Heart left ventricle (tissue), 16 donors: ENCODE measurements around the gene CDON. TPM values are rescaled to one million over a fixed set of nuclear protein-coding genes. Genes with fewer than 3 reads are reported as not detected.
A peak's percentile ranks its signal among the peaks of the same experiment; 100 is the strongest.

ENCODE experiments used
- ATAC-seq, 4 donors: fragments of 200-7000 bp; cut with Tn5 transposase; one replicate each; pipeline ENCODE4 v1.9.1; 2020 to 2022; ENCODE audit warnings: moderate library complexity in 4 of 4, mild to moderate bottlenecking in 3 of 4, moderate number of reproducible peaks in 1 of 4
- DNase-seq, 5 donors: peaks; one replicate each; pipeline ENCODE4 v3.0.0-alpha.2; 2020
- H3K27ac ChIP-seq, 12 donors: fragments of 200-600 bp; sonication (generic) in 4 of 12; one replicate each; pipeline versions ENCODE4 v1.5.0 to v1.8.0; 2016 to 2022; ENCODE audit warnings: mild to moderate bottlenecking in 2 of 12
- H3K27me3 ChIP-seq, 9 donors: fragments of 200-600 bp; sonication (generic) in 2 of 9; one replicate each; pipeline versions ENCODE4 v1.5.1 to v1.8.0; 2016 to 2022; ENCODE audit warnings: mild to moderate bottlenecking in 3 of 9
- H3K36me3 ChIP-seq, 9 donors: fragments of 200-600 bp; sonication (generic) in 2 of 9; one replicate each; pipeline versions ENCODE4 v1.5.0 to v1.8.0; 2018 to 2022; ENCODE audit warnings: mild to moderate bottlenecking in 2 of 9
- H3K4me1 ChIP-seq, 12 donors: fragments of 200-600 bp; sonication (generic) in 4 of 12; one replicate each; pipeline versions ENCODE4 v1.5.0 to v1.8.0; 2016 to 2022; ENCODE audit warnings: mild to moderate bottlenecking in 3 of 12
- H3K4me3 ChIP-seq, 12 donors: fragments of 200-600 bp; sonication (generic) in 4 of 12; one replicate each; pipeline versions ENCODE4 v1.5.0 to v1.8.0; 2017 to 2022; ENCODE audit warnings: mild to moderate bottlenecking in 9 of 12, moderate library complexity in 4 of 12
- H3K9me3 ChIP-seq, 12 donors: fragments of 200-600 bp; sonication (generic) in 4 of 12; one replicate each; pipeline versions ENCODE4 v1.5.0 to v1.8.0; 2016 to 2022; ENCODE audit warnings: mild to moderate bottlenecking in 1 of 12
- CTCF ChIP-seq, 12 donors: fragments of 200-600 bp; sonication (generic) in 4 of 12; IDR thresholded peaks; one replicate each; pipeline versions ENCODE4 v1.5.0 to v1.8.0; 2018 to 2022; ENCODE audit warnings: antibody characterized with exemption in 12 of 12, mild to moderate bottlenecking in 5 of 12
- POLR2A ChIP-seq, 2 donors: fragments of 450-650 bp; IDR thresholded peaks; one replicate each; pipeline ENCODE4 v1.6.1; 2017; ENCODE audit warnings: antibody characterized with exemption in 2 of 2, mild to moderate bottlenecking in 2 of 2, moderate library complexity in 2 of 2
- WGBS, 4 donors: extraction: QIAGEN DNeasy Blood & Tissue Kit in 2 of 4; methylation state at CpG; one replicate each; pipeline versions ENCODE4 v1.1.5 to v1.1.7; 2013 to 2018; 5-methylcytosine and 5-hydroxymethylcytosine counted together
- intact Hi-C, 10 donors: fragments of 100-400 bp; cut with DNase I; formaldehyde crosslinking; loops; one replicate each; pipeline versions ENCODE4 v1.11.1 to v1.14.2; 2022
- polyA plus RNA-seq, 2 donors: library from polyadenylated mRNA; stranded (reverse); fragments of 200-250 nt; gene quantifications; one replicate each; pipeline ENCODE4 v1.2.3, GENCODE V29; 2013
- total RNA-seq, 9 donors: library from RNA; depleted of rRNA in 2 of 9; stranded (reverse); fragments of >200 nt in 2 of 9; fragmentation: NEBNext Ultra II Directional in 3 of 9; extraction: Animal tissue kit (Norgen Biotek cat#: 25700) in 3 of 9; gene quantifications; one replicate each; pipeline versions ENCODE4 v1.1.0 to v1.2.4, GENCODE V29; 2016 to 2023
- donor health status: ischemic (EF 13 %, LVEDD 7.1; RV severe dilation, severe dysfunction).
- donor health status: healthy with polysubstance abuse.
- donor health status: DM: no; HTN: yes; CAD: no.
- donor health status: DM: no; HTN: no; CAD: no.
- donor health status: ischemic (EF 25% LVEDD 6.9; RV normal size, moderate dysfunction).
- donor health status: ischemic (EF 25% LVEDD 5.7; RV mildly dilated, moderate dysfunction).
- donor health status: healthy.
- donor health status: DM: yes; HTN: yes; CAD: no.
- donor health status: ischemic (EF 35%, LVEDD 5.7; RV mildly dilated, moderate dysfunction).
- donor health status: nonischemic (EF 11% LVEDD 7.7; RV severe dilation, severe dysfunction).
- donor health status: DM: yes; HTN: yes; CAD: no.
- donor health status: PGD.
- donor health status: ischemic (EF 29% LVEDD 5.4; RV normal size, mild dysfunction).
- donor health status: nonischemic (EF 23%, LVEDD 6.1; RV moderate dilation, normal function).

The CDON gene
- total and polyA plus RNA-seq, 11 donors: 1.2 to 51.5 (median 7.3) TPM

- DNase-seq (no peak), ATAC-seq (no peak)
- intact Hi-C loops: no loop called here
- H3K27ac ChIP-seq: no peak overlapping the region
- WGBS, 4 donors: 92 to 95% (median 93%) methylated on average over 3 of the region's 3 CpGs
- H3K4me3 ChIP-seq: no peak overlapping the region
- H3K36me3 ChIP-seq: peaks cover 0 to 21% (median 5%) of the 10 kb centered on the region in 9 donors
- H3K9me3 ChIP-seq: no peaks in the 10 kb centered on the region
- peaks cover 0 to 3% (median 0%) of the 10 kb centered on the region in 12 donors for H3K4me1 ChIP-seq
- TF ChIP-seq CTCF (IDR thresholded peaks at IDR 0.05) (no peak), POLR2A (IDR thresholded peaks at IDR 0.05) (no peak)
- H3K27me3 ChIP-seq: no peaks in the 10 kb centered on the region
Measured at GRCh38 chr11:125979511-125979910, 83.2 kb downstream of the CDON start.

- WGBS, 4 donors: 64 to 76% (median 72%) methylated on average over 3 of the region's 3 CpGs
- H3K4me3 ChIP-seq: no peak overlapping the region
- intact Hi-C loops: no loop called here
Measured at GRCh38 chr11:125978778-125979407, 83.8 kb downstream of the CDON start.

GRCh38 chr11:125978181-125978716 is 84.4 kb downstream of the CDON start:
- ATAC-seq (no peak), DNase-seq (no peak)
- 65 to 77% (median 72%) methylated on average over 6 of the region's 6 CpGs for WGBS, 4 donors

More at GRCh38 chr11:125978778-125979407, 83.8 kb downstream of the CDON start:
- peaks cover 0 to 19% (median 4%) of the 10 kb centered on the region in 9 donors for H3K36me3 ChIP-seq
- H3K4me1 ChIP-seq: peaks cover 0 to 3% (median 0%) of the 10 kb centered on the region in 12 donors
- ATAC-seq (peak in 1 of 4 donors; percentile 53), DNase-seq (no peak)
- no peak for TF ChIP-seq POLR2A (IDR thresholded peaks at IDR 0.05)
- TF ChIP-seq CTCF (IDR thresholded peaks at IDR 0.05): no peak
- H3K27ac ChIP-seq: no peak overlapping the region
- no peaks in the 10 kb centered on the region for H3K9me3 ChIP-seq
- H3K27me3 ChIP-seq: no peaks in the 10 kb centered on the region

More at GRCh38 chr11:125978181-125978716, 84.4 kb downstream of the CDON start:
- Histone ChIP-seq H3K9me3 (no peaks in the 10 kb centered on the region), H3K27ac (no peak overlapping the region), H3K4me1 (peaks cover 0 to 3% (median 0%) of the 10 kb centered on the region in 12 donors), H3K4me3 (no peak overlapping the region), H3K27me3 (no peaks in the 10 kb centered on the region), H3K36me3 (peaks cover 0 to 12% (median 0%) of the 10 kb centered on the region in 9 donors)
- TF ChIP-seq POLR2A (IDR thresholded peaks at IDR 0.05): no peak
- TF ChIP-seq CTCF (IDR thresholded peaks at IDR 0.05): no peak
- intact Hi-C loops: no loop called here
